GM12878 (cell line): Measurements from ENCODE around the gene DMAC2. TPM values are rescaled to one million over a fixed set of nuclear protein-coding genes. Genes with fewer than 3 reads are reported as not detected.

Experiments used
- CBFB ChIP-seq: IDR thresholded peaks from 2 replicates; pipeline ENCODE4 v1.6.1; 2016; ENCODE audit warnings: antibody characterized with exemption, low read depth
- CHD2 ChIP-seq: IDR thresholded peaks from 2 replicates; pipeline ENCODE4 v1.6.1; 2011; ENCODE audit warnings: low read depth, low read length, improper control_type of control experiment, borderline replicate concordance
- CREB1 ChIP-seq: IDR thresholded peaks from 2 replicates; pipeline ENCODE4 v1.6.1; 2012; ENCODE audit warnings: low read depth, mild to moderate bottlenecking, inconsistent platforms
- ELK1 ChIP-seq: IDR thresholded peaks from 2 replicates; pipeline ENCODE4 v1.6.1; 2012; ENCODE audit warnings: low read depth, low read length, improper control_type of control experiment
- ETV6 ChIP-seq, 2 experiments: fragments of 450-650 bp in 1 of 2; IDR thresholded peaks in 1 of 2; conservative IDR thresholded peaks in 1 of 2; 2 replicates each; pipeline ENCODE4 v1.6.1; 2014; ENCODE audit warnings: antibody characterized with exemption in 1 of 2, borderline replicate concordance in 1 of 2, low read depth in 1 of 2, mild to moderate bottlenecking in 1 of 2, moderate library complexity in 1 of 2
- FOXM1 ChIP-seq: IDR thresholded peaks from 2 replicates; pipeline ENCODE4 v1.6.1; 2012; ENCODE audit warnings: low read depth, mild to moderate bottlenecking, inconsistent platforms, low read length, moderate library complexity
- MLLT1 ChIP-seq: fragments of 450-650 bp; IDR thresholded peaks from 2 replicates; pipeline ENCODE4 v1.6.1; 2016; ENCODE audit warnings: mild to moderate bottlenecking
- MYB ChIP-seq: fragments of 150-350 bp; IDR thresholded peaks from 2 replicates; pipeline ENCODE4 v1.6.1; 2014; ENCODE audit warnings: mild to moderate bottlenecking, low read depth, low read length, borderline replicate concordance
- NR2F1 ChIP-seq: fragments of 450-650 bp; conservative IDR thresholded peaks from 2 replicates; pipeline ENCODE4 v1.6.1; 2017; ENCODE audit warnings: mild to moderate bottlenecking
- POLR2A ChIP-seq: IDR thresholded peaks from 2 replicates; pipeline ENCODE4 v1.6.1; 2011; ENCODE audit warnings: low read depth, mild to moderate bottlenecking, low read length
- RAD21 ChIP-seq: IDR thresholded peaks from 2 replicates; pipeline ENCODE4 v1.6.1; 2011; ENCODE audit warnings: mild to moderate bottlenecking, low read depth, low read length, moderate library complexity; ENCODE audit not compliant: insufficient read depth
- RELA ChIP-seq: fragments of 450-650 bp; IDR thresholded peaks from 2 replicates; pipeline ENCODE4 v1.8.0; 2014; ENCODE audit warnings: borderline replicate concordance; ENCODE audit not compliant: partially characterized antibody
- RELB ChIP-seq: fragments of 450-650 bp; IDR thresholded peaks from 2 replicates; pipeline ENCODE4 v1.6.1; 2017; ENCODE audit warnings: low read depth, mild to moderate bottlenecking, moderate library complexity
- ZNF592 ChIP-seq: fragments of 450-650 bp; IDR thresholded peaks from 2 replicates; pipeline ENCODE4 v1.6.1; 2017; ENCODE audit warnings: mild to moderate bottlenecking, moderate library complexity
- ZNF687 ChIP-seq: fragments of 450-650 bp; IDR thresholded peaks from 2 replicates; pipeline ENCODE4 v1.6.1; 2017; ENCODE audit warnings: mild to moderate bottlenecking, moderate library complexity
- polyA plus RNA-seq, 11 experiments: library from polyadenylated mRNA; depleted of rRNA in 4 of 11; unstranded in 6 of 11; stranded (reverse) in 5 of 11; fragments of >200 nt; fragmentation: Nextera tagmentation in 4 of 11; fragmentation: Illumina TruSeq in 1 of 11; extraction: Ambion mirVana in 4 of 11; extraction: Trizol in 1 of 11; gene quantifications; 1 replicate in 1 of 11; 2 replicates in 10 of 11; pipeline versions ENCODE4 v1.2.1 to v1.2.3, GENCODE V29; 2011 to 2016; ENCODE audit warnings: inconsistent platforms in 2 of 11, missing spikeins in 2 of 11, low read depth in 1 of 11
- total RNA-seq, 4 experiments: library from RNA; depleted of rRNA in 3 of 4; stranded (reverse); fragments of >200 nt in 3 of 4; fragmentation: Illumina TruSeq in 1 of 4; extraction: Trizol in 1 of 4; gene quantifications; 2 replicates each; pipeline versions ENCODE4 v1.2.1 to v1.2.3, GENCODE V29; 2013 to 2021

DMAC2 gene
- total and polyA plus RNA-seq, 10 of the 15 experiments (the other 5 are each of a cell fraction or from before 2014, with no cell fraction given) = 10.8 to 57.2 (median 42.7) TPM

GRCh38 chr19:41397086-41398049, 42.3 kb downstream of the DMAC2 start, which contains the start of the genes BCKDHA and EXOSC5 (continued):
- TF ChIP-seq RAD21 (no peak), ZNF687 (no peak; the same call in none of the 2 replicates), CREB1 (peak; percentile 51), CBFB (peak; percentile 77), FOXM1 (no peak), NR2F1 (no peak), ZNF592 (peak; percentile 97), MYB (peak; percentile 99), CHD2 (peak; percentile 69; the same call in 1 of the 2 replicates), ETV6 (conservative IDR thresholded peaks at IDR 0.05 in 1 of 2, IDR thresholded peaks at IDR 0.05 in 1 of 2; ENCODE audit: borderline replicate concordance in 1 of 2, low read depth in 1 of 2) (no peak), POLR2A (peak; percentile 78), RELB (peak; percentile 98), RELA (no peak), MLLT1 (peak; percentile 76), ELK1 (peak; percentile 66)
